ENCODE data around the gene ZFAND3.

ZFAND3 gene

GRCh38 chr6:38142178-38142902, 322.8 kb downstream of the ZFAND3 start:
- no peak for DNase-seq

GRCh38 chr6:38143191-38144150, 323.9 kb downstream of the ZFAND3 start:
- DNase-seq = no peak

- DNase-seq = no peak
Observed at GRCh38 chr6:38144365-38144945, 324.9 kb downstream of the ZFAND3 start.

- no peak for DNase-seq
Observed at GRCh38 chr6:38146021-38146733, 326.6 kb downstream of the ZFAND3 start.

- DNase-seq = no peak
Observed at GRCh38 chr6:38146734-38147027, 327.2 kb downstream of the ZFAND3 start.

GRCh38 chr6:38148606-38149005, 329.1 kb downstream of the ZFAND3 start:
- DNase-seq = no peak

GRCh38 chr6:38149531-38149930, 330.0 kb downstream of the ZFAND3 start:
- no peak for DNase-seq

- DNase-seq = no peak
Observed at GRCh38 chr6:38150021-38150420, 330.5 kb downstream of the ZFAND3 start.

GRCh38 chr6:38150681-38151296, 331.3 kb downstream of the ZFAND3 start:
- no peak for DNase-seq

GRCh38 chr6:38151580-38152500, 332.3 kb downstream of the ZFAND3 start:
- no peak for DNase-seq

- DNase-seq = no peak
Observed at GRCh38 chr6:38152620-38153019, 333.1 kb downstream of the ZFAND3 start.

GRCh38 chr6:38153076-38153797, 333.7 kb downstream of the ZFAND3 start:
- DNase-seq = no peak

GRCh38 chr6:38153798-38154345, 334.3 kb downstream of the ZFAND3 start:
- no peak for DNase-seq

GRCh38 chr6:38154731-38155130, 335.2 kb downstream of the ZFAND3 start:
- no peak for DNase-seq

- DNase-seq = no peak
Observed at GRCh38 chr6:38155144-38155543, 335.6 kb downstream of the ZFAND3 start.

- DNase-seq = no peak
Observed at GRCh38 chr6:38155621-38156204, 336.2 kb downstream of the ZFAND3 start.

- DNase-seq = no peak
Observed at GRCh38 chr6:38156818-38157565, 337.5 kb downstream of the ZFAND3 start.

GRCh38 chr6:38157905-38158304, 338.4 kb downstream of the ZFAND3 start:
- DNase-seq = no peak

- no peak for DNase-seq
Observed at GRCh38 chr6:38158762-38159350, 339.3 kb downstream of the ZFAND3 start.
